ENCODE data around the gene POLA2.
"Not testable (repeated sequence)": the region's sequence is repeated elsewhere in the genome, so short reads cannot be mapped to it uniquely, and the experiment has no call there.

Gene POLA2

DNA sequence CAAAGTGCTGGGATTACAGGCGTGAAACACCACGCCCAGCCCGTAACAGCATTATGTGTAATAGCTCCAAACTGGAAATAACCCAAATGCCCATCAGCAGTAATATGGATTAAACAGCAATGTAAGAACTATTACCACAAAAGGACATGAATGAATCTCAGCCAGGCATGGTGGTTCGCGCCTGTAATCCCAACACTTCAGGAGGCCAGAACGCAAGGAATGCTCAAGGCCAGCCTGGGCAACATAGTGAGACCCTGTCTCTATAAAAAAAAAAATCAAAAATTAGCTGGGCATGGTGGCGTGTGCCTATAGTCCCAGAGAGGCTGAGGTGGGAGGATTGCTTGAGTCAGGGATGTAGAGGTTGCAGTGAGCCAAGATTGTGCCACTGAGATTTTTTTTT, 68.8 kb downstream of the POLA2 start:
- no peak for DNase-seq (ENCODE audit: low read depth, low spot score)

DNA sequence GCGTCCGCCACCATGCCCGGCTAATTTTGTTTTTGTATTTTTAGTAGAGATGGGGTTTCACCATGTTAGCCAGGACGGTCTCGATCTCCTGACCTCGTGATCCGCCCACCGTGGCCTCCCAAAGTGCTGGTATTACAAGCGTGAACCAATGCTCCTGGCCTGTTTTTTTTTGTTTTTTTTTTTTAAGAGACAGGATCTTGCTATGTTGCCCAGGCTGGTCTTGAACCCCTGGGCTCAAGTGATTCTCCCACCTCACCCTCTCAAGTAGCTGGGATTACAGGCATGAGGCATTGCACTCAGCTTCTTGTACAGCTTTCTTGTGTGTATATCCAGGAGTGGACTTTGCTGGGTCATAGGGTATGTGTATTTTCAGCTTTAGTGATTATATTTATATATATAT, 70.8 kb downstream of the POLA2 start:
- not testable (repeated sequence) for DNase-seq (ENCODE audit: low read depth, low spot score)

DNA sequence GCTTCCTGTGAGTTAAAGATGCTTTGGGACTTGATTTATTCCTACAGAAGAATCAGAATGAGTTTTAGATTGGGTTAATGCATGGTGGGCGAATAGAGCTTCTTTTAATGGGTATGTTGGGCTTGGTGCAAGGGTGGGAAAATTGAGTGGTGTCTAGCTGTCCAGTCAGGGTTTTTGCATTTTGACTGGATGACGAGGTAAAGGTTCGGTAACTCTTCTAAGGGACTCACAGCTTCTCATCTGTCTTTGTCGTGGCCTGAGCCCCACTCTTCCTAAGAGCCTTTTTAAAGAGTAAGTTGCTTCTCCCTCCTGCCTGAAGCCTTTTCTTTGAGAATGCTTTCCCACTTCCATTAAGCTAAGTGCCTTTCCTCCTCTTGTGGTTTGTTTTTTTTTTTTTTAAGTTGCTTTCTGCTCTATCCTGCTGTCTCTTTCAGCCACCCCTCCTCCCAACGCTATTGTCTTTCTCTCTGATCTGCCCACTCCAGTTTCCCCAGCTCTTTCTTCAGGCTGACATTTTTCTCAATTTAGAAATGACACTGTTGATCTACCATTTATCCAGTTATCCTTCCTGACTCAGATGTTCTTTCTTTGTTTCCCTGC, 73.0 kb downstream of the POLA2 start:
- DNase-seq (ENCODE audit: low read depth, low spot score) = peak; percentile 21

DNA sequence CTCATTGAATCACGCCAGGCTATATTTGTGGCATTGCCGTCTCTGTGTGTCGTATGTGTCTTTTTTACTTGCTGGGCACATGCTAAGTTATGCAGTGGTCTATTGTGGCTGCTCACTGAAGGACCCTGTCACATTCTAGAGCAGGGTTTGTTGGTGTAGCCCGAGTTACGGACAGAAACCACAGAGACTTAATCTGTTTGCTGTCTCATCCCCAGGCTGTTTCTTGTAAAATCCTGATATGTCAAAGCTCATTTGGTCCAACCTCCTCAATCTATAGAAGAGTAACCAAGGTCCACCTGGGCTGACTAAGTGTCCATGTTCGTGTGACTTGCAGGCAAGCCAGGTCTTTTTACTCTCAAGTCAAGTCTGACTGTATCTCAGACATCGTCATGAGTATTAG, 76.9 kb downstream of the POLA2 start:
- DNase-seq (ENCODE audit: low read depth, low spot score) = no peak

DNA sequence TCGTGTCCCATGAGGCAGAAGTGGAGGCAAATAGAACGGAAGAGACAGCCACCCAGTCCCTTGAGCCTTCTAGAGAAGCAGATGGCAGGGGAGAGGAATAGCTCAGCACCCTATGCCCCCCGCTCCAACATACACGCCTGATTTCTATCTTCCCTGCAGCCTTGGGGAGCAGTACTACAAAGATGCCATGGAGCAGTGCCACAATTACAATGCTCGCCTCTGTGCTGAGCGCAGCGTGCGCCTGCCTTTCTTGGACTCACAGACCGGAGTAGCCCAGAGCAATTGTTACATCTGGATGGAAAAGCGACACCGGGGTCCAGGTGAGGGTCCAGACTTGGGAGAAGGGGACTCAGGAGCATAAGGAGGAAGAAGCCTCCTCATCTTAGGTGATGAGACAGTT, 78.5 kb downstream of the POLA2 start:
- no peak for DNase-seq (ENCODE audit: low read depth, low spot score)

DNA sequence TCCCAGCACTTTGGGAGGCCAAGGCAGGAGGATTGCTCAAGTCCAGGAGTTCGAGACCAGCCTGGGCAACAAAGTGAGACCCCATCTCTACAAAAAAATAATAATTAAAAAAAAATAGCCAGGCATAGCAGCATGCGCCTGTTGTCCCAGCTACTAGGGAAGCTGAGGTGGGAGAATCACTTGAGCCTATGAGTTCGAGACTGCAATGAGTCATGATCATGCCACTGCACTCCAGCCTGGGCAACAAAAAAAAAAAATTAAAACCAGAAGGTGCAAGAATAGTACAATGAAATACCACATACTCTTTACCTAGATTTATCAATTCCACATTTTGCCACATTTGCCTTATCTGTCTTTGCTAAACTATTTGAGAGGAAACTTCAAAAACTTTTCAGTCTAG, 80.1 kb downstream of the POLA2 start:
- DNase-seq (ENCODE audit: low read depth, low spot score) = no peak

Measured in astrocyte of the hippocampus (primary cell).